Endodermal cell (in vitro differentiated cells): Measurements from ENCODE around the gene SLC45A3. TPM values are rescaled to one million over a fixed set of nuclear protein-coding genes. Genes with fewer than 3 reads are reported as not detected.
A peak's percentile ranks its signal among the peaks of the same experiment; 100 is the strongest.

Experiments
- DNase-seq: peaks from one replicate; pipeline ENCODE4 v3.0.0-alpha.2; 2017
- H3K27ac ChIP-seq: 2 replicates; pipeline ENCODE4 v1.5.1; 2013; ENCODE audit warnings: mild to moderate bottlenecking, low read depth, low read length, moderate library complexity
- H3K27me3 ChIP-seq: 2 replicates; pipeline ENCODE4 v1.6.1; 2013; ENCODE audit warnings: mild to moderate bottlenecking, low read length, moderate library complexity; ENCODE audit not compliant: insufficient read depth, control insufficient read depth, poor library complexity, severe bottlenecking
- H3K36me3 ChIP-seq: 2 replicates; pipeline ENCODE4 v1.7.0; 2013; ENCODE audit warnings: mild to moderate bottlenecking, low read length, moderate library complexity; ENCODE audit not compliant: control insufficient read depth, insufficient read depth
- H3K4me1 ChIP-seq: one replicate; pipeline ENCODE4 v1.7.0; 2013; ENCODE audit warnings: low read length; ENCODE audit not compliant: control insufficient read depth, insufficient read depth
- H3K4me3 ChIP-seq: 2 replicates; pipeline ENCODE4 v1.5.1; 2013; ENCODE audit warnings: mild to moderate bottlenecking, low read length, moderate library complexity
- H3K9ac ChIP-seq: 2 replicates; pipeline ENCODE4 v1.6.1; 2013; ENCODE audit warnings: mild to moderate bottlenecking, low read length, moderate library complexity; ENCODE audit not compliant: poor library complexity, severe bottlenecking; ENCODE audit errors: extremely low read depth
- H3K9me3 ChIP-seq: 2 replicates; pipeline ENCODE4 v1.6.1; 2013; ENCODE audit warnings: mild to moderate bottlenecking, low read length, moderate library complexity; ENCODE audit not compliant: control insufficient read depth
- H3K27ac Mint-ChIP-seq: 2 replicates; pipeline ENCODE4 v1.8.0; 2020; ENCODE audit warnings: mixed read lengths
- H3K27me3 Mint-ChIP-seq: 2 replicates; pipeline ENCODE4 v1.8.0; 2021; ENCODE audit warnings: mild to moderate bottlenecking, mixed read lengths; ENCODE audit not compliant: insufficient read depth
- H3K36me3 Mint-ChIP-seq: 2 replicates; pipeline ENCODE4 v1.8.0; 2020; ENCODE audit warnings: low read depth, mixed read lengths
- H3K4me1 Mint-ChIP-seq: 2 replicates; pipeline ENCODE4 v1.8.0; 2020; ENCODE audit warnings: mixed read lengths
- H3K4me3 Mint-ChIP-seq: 2 replicates; pipeline ENCODE4 v1.8.0; 2020; ENCODE audit warnings: mild to moderate bottlenecking, moderate library complexity, mixed read lengths
- H3K9me3 Mint-ChIP-seq: 2 replicates; pipeline ENCODE4 v1.8.0; 2020; ENCODE audit warnings: mild to moderate bottlenecking, mixed read lengths
- CTCF ChIP-seq: fragments of 200-600 bp; sonication (generic); conservative IDR thresholded peaks from 2 replicates; pipeline ENCODE4 v1.5.0; 2021; ENCODE audit warnings: antibody characterized with exemption, mild to moderate bottlenecking
- WGBS, 2 experiments: methylation state at CpG; one replicate each; pipeline versions ENCODE4 v1.1.5 to v1.1.7; 2013; ENCODE audit warnings: missing lambda C conversion rate in 2 of 2, mixed read lengths in 1 of 2; ENCODE audit not compliant: insufficient coverage in 1 of 2, insufficient read length in 1 of 2; 5-methylcytosine and 5-hydroxymethylcytosine counted together
- total RNA-seq, 2 donors: library from RNA; stranded (reverse); fragmentation: NEBNext Ultra II Directional in 1 of 2; extraction: Animal tissue kit (Norgen Biotek cat#: 25700) in 1 of 2; gene quantifications; 2 replicates in 1 of 2; 3 replicates in 1 of 2; pipeline ENCODE4 v1.2.1, GENCODE V29; 2021

SLC45A3 gene
- total RNA-seq, 2 donors from 2014 or later, result 7.9 to 10.2 TPM

GRCh38 chr1:205714190-205714905 is 34.0 kb upstream of the SLC45A3 start:
- no peaks in the 10 kb centered on the region for H3K9me3 Mint-ChIP-seq
- DNase-seq, result no peak
- WGBS, 2 experiments, result 91 to 94% methylated on average over 3 to 5 of the region's 5 CpGs
- H3K27ac ChIP-seq, result peak overlapping the region; percentile 9
- peak overlapping the region; percentile 52 for H3K27ac Mint-ChIP-seq
- no peak for TF ChIP-seq CTCF
- H3K4me1 ChIP-seq, result peaks cover 4% of the 10 kb centered on the region
- no peaks in the 10 kb centered on the region for H3K27me3 ChIP-seq
- peaks cover 46% of the 10 kb centered on the region for H3K36me3 Mint-ChIP-seq
- no peak overlapping the region for H3K4me3 Mint-ChIP-seq
- H3K36me3 ChIP-seq, result peaks cover 90% of the 10 kb centered on the region
- H3K27me3 Mint-ChIP-seq, result no peaks in the 10 kb centered on the region
- H3K9me3 ChIP-seq, result no peaks in the 10 kb centered on the region
- H3K9ac ChIP-seq, result no peak overlapping the region
- peaks cover 41% of the 10 kb centered on the region for H3K4me1 Mint-ChIP-seq
- no peak overlapping the region for H3K4me3 ChIP-seq

GRCh38 chr1:205711105-205712048 is 31.1 kb upstream of the SLC45A3 start:
- Histone ChIP-seq H3K4me3 (no peak overlapping the region), H3K9me3 (no peaks in the 10 kb centered on the region), H3K27me3 (no peaks in the 10 kb centered on the region), H3K9ac (no peak overlapping the region), H3K4me1 (peaks cover 14% of the 10 kb centered on the region), H3K36me3 (peaks cover 79% of the 10 kb centered on the region), H3K27ac (no peak overlapping the region)
- Mint-ChIP-seq H3K4me3 (no peak overlapping the region), H3K4me1 (peaks cover 42% of the 10 kb centered on the region), H3K36me3 (peaks cover 25% of the 10 kb centered on the region), H3K27me3 (no peaks in the 10 kb centered on the region), H3K27ac (no peak overlapping the region), H3K9me3 (no peaks in the 10 kb centered on the region)
- DNase-seq, result peak; percentile 81
- WGBS, 2 experiments, result 62 to 79% methylated on average over 5 to 8 of the region's 8 CpGs
- TF ChIP-seq CTCF, result peak; percentile 97

GRCh38 chr1:205710201-205711062 is 30.1 kb upstream of the SLC45A3 start:
- Histone ChIP-seq H3K36me3 (peaks cover 69% of the 10 kb centered on the region), H3K27ac (no peak overlapping the region), H3K9ac (no peak overlapping the region), H3K9me3 (no peaks in the 10 kb centered on the region), H3K4me1 (peaks cover 16% of the 10 kb centered on the region), H3K4me3 (no peak overlapping the region), H3K27me3 (no peaks in the 10 kb centered on the region)
- H3K27me3 Mint-ChIP-seq, result no peaks in the 10 kb centered on the region
- 88% methylated on average over 1 of the region's 1 CpG; no CpG with 5 or more reads in 1 of the 2 experiments for whole genome bisulfite sequencing, 2 experiments
- H3K36me3 Mint-ChIP-seq, result peaks cover 16% of the 10 kb centered on the region
- H3K27ac Mint-ChIP-seq, result no peak overlapping the region
- TF ChIP-seq CTCF, result no peak
- no peaks in the 10 kb centered on the region for H3K9me3 Mint-ChIP-seq
- peaks cover 34% of the 10 kb centered on the region for H3K4me1 Mint-ChIP-seq
- no peak overlapping the region for H3K4me3 Mint-ChIP-seq
- no peak for DNase-seq
